H9 (cell line): Measurements from ENCODE around the gene AKNA. TPM values are rescaled to one million over a fixed set of nuclear protein-coding genes. Genes with fewer than 3 reads are reported as not detected.

Experiments used
- DNase-seq: peaks from one replicate; pipeline ENCODE4 v3.0.0-alpha.2; 2017
- H2AFZ ChIP-seq: one replicate; pipeline ENCODE4 v1.6.1; 2013; ENCODE audit warnings: mild to moderate bottlenecking, low read length, control low read depth, moderate library complexity
- H2AK5ac ChIP-seq: 2 replicates; pipeline ENCODE4 v1.6.1; 2013; ENCODE audit warnings: low read length, control low read depth, mixed read lengths; ENCODE audit not compliant: insufficient read length
- H2BK120ac ChIP-seq: one replicate; pipeline ENCODE4 v1.6.1; 2013; ENCODE audit warnings: low read depth, mild to moderate bottlenecking, low read length, control low read depth, inconsistent platforms; ENCODE audit not compliant: poor library complexity, severe bottlenecking
- H2BK12ac ChIP-seq: 2 replicates; pipeline ENCODE4 v1.6.1; 2013; ENCODE audit warnings: low read length, control low read depth, mixed read lengths, low read depth; ENCODE audit not compliant: insufficient read length
- H2BK15ac ChIP-seq: 2 replicates; pipeline ENCODE4 v1.6.1; 2013; ENCODE audit warnings: low read depth, low read length, control low read depth
- H2BK20ac ChIP-seq: one replicate; pipeline ENCODE4 v1.6.1; 2013; ENCODE audit warnings: low read depth, mild to moderate bottlenecking, low read length, control low read depth, inconsistent platforms; ENCODE audit not compliant: poor library complexity, severe bottlenecking
- H2BK5ac ChIP-seq: 2 replicates; pipeline ENCODE4 v1.6.1; 2013; ENCODE audit warnings: low read length, control low read depth, mixed read lengths; ENCODE audit not compliant: insufficient read length
- H3K14ac ChIP-seq: 2 replicates; pipeline ENCODE4 v1.6.1; 2013; ENCODE audit warnings: low read length, control low read depth; ENCODE audit not compliant: insufficient read depth
- H3K18ac ChIP-seq: 2 replicates; pipeline ENCODE4 v1.6.1; 2013; ENCODE audit warnings: low read depth, mild to moderate bottlenecking, mixed read lengths, low read length, control low read depth; ENCODE audit not compliant: insufficient read length
- H3K23ac ChIP-seq: 2 replicates; pipeline ENCODE4 v1.6.1; 2013; ENCODE audit warnings: low read length, control low read depth, mixed read lengths, low read depth; ENCODE audit not compliant: insufficient read length
- H3K23me2 ChIP-seq: 2 replicates; pipeline ENCODE4 v1.6.1; 2013; ENCODE audit warnings: low read depth, mild to moderate bottlenecking, mixed read lengths, low read length, control low read depth; ENCODE audit not compliant: insufficient read length, poor library complexity, severe bottlenecking
- H3K27ac ChIP-seq: 2 replicates; pipeline ENCODE4 v1.5.1; 2013; ENCODE audit warnings: low read length, control low read depth, mixed read lengths, low read depth; ENCODE audit not compliant: insufficient read length
- H3K27me3 ChIP-seq: 2 replicates; pipeline ENCODE4 v1.6.1; 2013; ENCODE audit warnings: low read length, control low read depth, inconsistent platforms; ENCODE audit not compliant: insufficient read depth
- H3K4ac ChIP-seq: 2 replicates; pipeline ENCODE4 v1.6.1; 2013; ENCODE audit warnings: low read depth, mild to moderate bottlenecking, control low read depth, inconsistent platforms, low read length, moderate library complexity
- H3K4me1 ChIP-seq: 2 replicates; pipeline ENCODE4 v1.6.1; 2013; ENCODE audit warnings: low read length, control low read depth, inconsistent platforms; ENCODE audit not compliant: insufficient read depth
- H3K4me2 ChIP-seq: 2 replicates; pipeline ENCODE4 v1.6.1; 2013; ENCODE audit warnings: low read length, control low read depth, mixed read lengths; ENCODE audit not compliant: insufficient read length, insufficient read depth
- H3K56ac ChIP-seq: 2 replicates; pipeline ENCODE4 v1.6.1; 2013; ENCODE audit warnings: low read depth, mild to moderate bottlenecking, mixed read lengths, low read length, control low read depth; ENCODE audit not compliant: insufficient read length
- H3K79me1 ChIP-seq: 2 replicates; pipeline ENCODE4 v1.6.1; 2013; ENCODE audit warnings: low read depth, mild to moderate bottlenecking, moderate library complexity, low read length, control low read depth, inconsistent platforms; ENCODE audit not compliant: insufficient read depth, poor library complexity, severe bottlenecking
- H3K79me2 ChIP-seq: 2 replicates; pipeline ENCODE4 v1.6.1; 2013; ENCODE audit warnings: low read length, control low read depth, inconsistent platforms; ENCODE audit not compliant: insufficient read depth
- H3K9ac ChIP-seq: 2 replicates; pipeline ENCODE4 v1.6.1; 2013; ENCODE audit warnings: low read length, control low read depth, mixed read lengths; ENCODE audit not compliant: insufficient read length; ENCODE audit errors: extremely low read depth
- H3K9me3 ChIP-seq: one replicate; pipeline ENCODE4 v1.6.1; 2013; ENCODE audit warnings: low read depth, low read length, inconsistent platforms; ENCODE audit not compliant: control insufficient read depth
- H3T11ph ChIP-seq: one replicate; pipeline ENCODE4 v1.6.1; 2013; ENCODE audit warnings: mild to moderate bottlenecking, low read length, control low read depth, inconsistent platforms
- H4K20me1 ChIP-seq: one replicate; pipeline ENCODE4 v1.6.1; 2013; ENCODE audit not compliant: control insufficient read depth, insufficient read length, insufficient read depth
- H4K5ac ChIP-seq: 2 replicates; pipeline ENCODE4 v1.6.1; 2013; ENCODE audit warnings: low read depth, mild to moderate bottlenecking, mixed read lengths, low read length, control low read depth; ENCODE audit not compliant: insufficient read length
- H4K8ac ChIP-seq: replicated peaks from 2 replicates; pipeline ENCODE4 v1.6.1; 2013; ENCODE audit warnings: low read length, control low read depth, mixed read lengths, low read depth; ENCODE audit not compliant: insufficient read length
- H4K91ac ChIP-seq: 2 replicates; pipeline ENCODE4 v1.6.1; 2013; ENCODE audit warnings: low read depth, mild to moderate bottlenecking, moderate library complexity, mixed read lengths, low read length, control low read depth; ENCODE audit not compliant: insufficient read length
- H3K27ac Mint-ChIP-seq, 3 experiments: 2 replicates in 2 of 3; 3 replicates in 1 of 3; pipeline ENCODE4 v1.8.0; 2020 to 2021; ENCODE audit warnings: mixed read lengths in 3 of 3, mild to moderate bottlenecking in 1 of 3, moderate library complexity in 1 of 3
- H3K27me3 Mint-ChIP-seq: 2 replicates; pipeline ENCODE4 v1.8.0; 2021; ENCODE audit warnings: low read depth, mild to moderate bottlenecking, moderate library complexity, mixed read lengths
- H3K36me3 Mint-ChIP-seq, 3 experiments: 2 replicates in 2 of 3; 3 replicates in 1 of 3; pipeline ENCODE4 v1.8.0; 2020 to 2021; ENCODE audit warnings: low read depth in 3 of 3, mixed read lengths in 3 of 3; ENCODE audit not compliant: insufficient read depth in 1 of 3
- H3K4me1 Mint-ChIP-seq, 2 experiments: 2 replicates each; pipeline ENCODE4 v1.8.0; 2020; ENCODE audit warnings: mixed read lengths in 2 of 2
- H3K4me3 Mint-ChIP-seq, 2 experiments: 2 replicates in 1 of 2; 3 replicates in 1 of 2; pipeline ENCODE4 v1.8.0; 2020 to 2021; ENCODE audit warnings: mild to moderate bottlenecking in 2 of 2, mixed read lengths in 2 of 2, moderate library complexity in 1 of 2
- H3K9me3 Mint-ChIP-seq, 2 experiments: 2 replicates in 1 of 2; 3 replicates in 1 of 2; pipeline ENCODE4 v1.8.0; 2020; ENCODE audit warnings: mild to moderate bottlenecking in 2 of 2, mixed read lengths in 2 of 2, moderate library complexity in 1 of 2
- WGBS: extraction: QIAGEN DNeasy Blood & Tissue Kit; methylation state at CpG from one replicate; pipeline ENCODE4 v1.1.7; 2013; ENCODE audit warnings: missing lambda C conversion rate, low lambda C conversion rate, mixed read lengths; ENCODE audit not compliant: insufficient read length; ENCODE audit errors: extremely low coverage; 5-methylcytosine and 5-hydroxymethylcytosine counted together
- total RNA-seq: library from RNA; stranded (reverse); gene quantifications from 2 replicates; pipeline ENCODE4 v1.2.1, GENCODE V29; 2021
- TF ChIP-seq, protein P1 (sequence below): fragments of 200-600 bp; sonication (generic); conservative IDR thresholded peaks from 3 replicates; pipeline ENCODE4 v1.8.0; 2021; ENCODE audit warnings: antibody characterized with exemption, mild to moderate bottlenecking

AKNA gene
- total RNA-seq, 1 experiment from 2014 or later: 19.7 TPM

GRCh38 chr9:114418053-114418452 is 30.3 kb upstream of the AKNA start:
- no peak overlapping the region for H4K5ac ChIP-seq
- H3K27ac ChIP-seq: no peak overlapping the region
- H4K20me1 ChIP-seq: no peaks in the 10 kb centered on the region
- H2BK120ac ChIP-seq: no peak overlapping the region
- peaks cover 5% of the 10 kb centered on the region for H3K27me3 Mint-ChIP-seq
- no peak overlapping the region for H3K23ac ChIP-seq
- H3K27ac Mint-ChIP-seq: no peak overlapping the region
- no peak overlapping the region for H4K8ac ChIP-seq
- no peak overlapping the region for H3K4ac ChIP-seq
- H3K79me2 ChIP-seq: no peaks in the 10 kb centered on the region
- H3K14ac ChIP-seq: no peak overlapping the region
- H3T11ph ChIP-seq: no peak overlapping the region
- DNase-seq: no peak
- no peaks in the 10 kb centered on the region for H3K9me3 ChIP-seq
- no peaks in the 10 kb centered on the region; a peak in 1 of 7 replicates for H3K36me3 Mint-ChIP-seq
- H2BK12ac ChIP-seq: no peak overlapping the region
- no peak overlapping the region for H4K91ac ChIP-seq
- no peak overlapping the region for H3K56ac ChIP-seq
- H3K9ac ChIP-seq: no peak overlapping the region
- no peaks in the 10 kb centered on the region for H3K9me3 Mint-ChIP-seq
- H3K4me1 ChIP-seq: no peaks in the 10 kb centered on the region; the same call in 1 of the 2 replicates
- no peak overlapping the region for H2BK20ac ChIP-seq
- WGBS: no CpG with 5 or more reads among the region's 6 CpGs
- no peak overlapping the region for H3K18ac ChIP-seq
- peaks cover 11 to 18% of the 10 kb centered on the region in 2 experiments for H3K4me1 Mint-ChIP-seq
- no peaks in the 10 kb centered on the region for H3K23me2 ChIP-seq
- no peak overlapping the region for H2BK5ac ChIP-seq
- H3K4me3 Mint-ChIP-seq: no peak overlapping the region
- no peak overlapping the region for H2AK5ac ChIP-seq
- no peak overlapping the region for H2BK15ac ChIP-seq
- TF ChIP-seq, protein P1, sequence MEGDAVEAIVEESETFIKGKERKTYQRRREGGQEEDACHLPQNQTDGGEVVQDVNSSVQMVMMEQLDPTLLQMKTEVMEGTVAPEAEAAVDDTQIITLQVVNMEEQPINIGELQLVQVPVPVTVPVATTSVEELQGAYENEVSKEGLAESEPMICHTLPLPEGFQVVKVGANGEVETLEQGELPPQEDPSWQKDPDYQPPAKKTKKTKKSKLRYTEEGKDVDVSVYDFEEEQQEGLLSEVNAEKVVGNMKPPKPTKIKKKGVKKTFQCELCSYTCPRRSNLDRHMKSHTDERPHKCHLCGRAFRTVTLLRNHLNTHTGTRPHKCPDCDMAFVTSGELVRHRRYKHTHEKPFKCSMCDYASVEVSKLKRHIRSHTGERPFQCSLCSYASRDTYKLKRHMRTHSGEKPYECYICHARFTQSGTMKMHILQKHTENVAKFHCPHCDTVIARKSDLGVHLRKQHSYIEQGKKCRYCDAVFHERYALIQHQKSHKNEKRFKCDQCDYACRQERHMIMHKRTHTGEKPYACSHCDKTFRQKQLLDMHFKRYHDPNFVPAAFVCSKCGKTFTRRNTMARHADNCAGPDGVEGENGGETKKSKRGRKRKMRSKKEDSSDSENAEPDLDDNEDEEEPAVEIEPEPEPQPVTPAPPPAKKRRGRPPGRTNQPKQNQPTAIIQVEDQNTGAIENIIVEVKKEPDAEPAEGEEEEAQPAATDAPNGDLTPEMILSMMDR: no peak
- H2AFZ ChIP-seq: no peak overlapping the region
- H3K4me2 ChIP-seq: no peak overlapping the region
- no peaks in the 10 kb centered on the region for H3K79me1 ChIP-seq
- no peaks in the 10 kb centered on the region for H3K27me3 ChIP-seq
